Activated B cell treated with CpG ODN at 0.5 μM for 24 hours (primary cell): ENCODE results near the gene SREBF1. TPM values are rescaled to one million over a fixed set of nuclear protein-coding genes. Genes with fewer than 3 reads are reported as not detected.
A peak's percentile ranks its signal among the peaks of the same experiment; 100 is the strongest.

Experiments
- ATAC-seq: fragments of 200-7000 bp; cut with Tn5 transposase; one replicate; pipeline ENCODE4 v1.10.0; 2021; ENCODE audit warnings: low read depth, mild to moderate bottlenecking, moderate library complexity
- CTCF ChIA-PET: fragments of 350-600 bp; sonication (Branson Sonifier 250); formaldehyde crosslinking; loops from one replicate; lab custom pipeline; 2021; ENCODE audit warnings: antibody characterized with exemption; lab: Charles Lee
- POLR2A ChIA-PET: fragments of 350-600 bp; sonication (Branson Sonifier 250); formaldehyde crosslinking; loops from one replicate; lab custom pipeline; 2021; ENCODE audit warnings: antibody characterized with exemption; lab: Charles Lee
- DNase-seq: peaks from one replicate; pipeline ENCODE4 v3.0.0; 2022
- H3K27ac Mint-ChIP-seq: one replicate; pipeline ENCODE4 v1.8.0; 2020; ENCODE audit warnings: mixed read lengths
- H3K27me3 Mint-ChIP-seq: one replicate; pipeline ENCODE4 v1.8.0; 2021; ENCODE audit warnings: mixed read lengths
- H3K36me3 Mint-ChIP-seq: one replicate; pipeline ENCODE4 v1.8.0; 2021; ENCODE audit warnings: low read depth, mixed read lengths
- H3K4me1 Mint-ChIP-seq: one replicate; pipeline ENCODE4 v1.8.0; 2021; ENCODE audit warnings: mixed read lengths
- H3K4me3 Mint-ChIP-seq: one replicate; pipeline ENCODE4 v1.8.0; 2020; ENCODE audit warnings: mild to moderate bottlenecking, mixed read lengths
- H3K9me3 Mint-ChIP-seq: one replicate; pipeline ENCODE4 v1.8.0; 2020; ENCODE audit warnings: mixed read lengths
- intact Hi-C: fragments of 100-400 bp; cut with micrococcal nuclease; formaldehyde crosslinking; loops from one replicate; pipeline ENCODE4 v1.15.1; 2024
- total RNA-seq: library from RNA; stranded (reverse); gene quantifications from 2 replicates; pipeline ENCODE4 v1.2.3, GENCODE V29; 2022
- TF ChIP-seq, protein P1 (sequence below): fragments of 200-600 bp; IDR thresholded peaks from one replicate; pipeline ENCODE4 v1.8.0; 2022; ENCODE audit warnings: antibody characterized with exemption, mild to moderate bottlenecking

The SREBF1 gene
- total RNA-seq, 1 donor from 2014 or later, result 19.7 TPM

DNA sequence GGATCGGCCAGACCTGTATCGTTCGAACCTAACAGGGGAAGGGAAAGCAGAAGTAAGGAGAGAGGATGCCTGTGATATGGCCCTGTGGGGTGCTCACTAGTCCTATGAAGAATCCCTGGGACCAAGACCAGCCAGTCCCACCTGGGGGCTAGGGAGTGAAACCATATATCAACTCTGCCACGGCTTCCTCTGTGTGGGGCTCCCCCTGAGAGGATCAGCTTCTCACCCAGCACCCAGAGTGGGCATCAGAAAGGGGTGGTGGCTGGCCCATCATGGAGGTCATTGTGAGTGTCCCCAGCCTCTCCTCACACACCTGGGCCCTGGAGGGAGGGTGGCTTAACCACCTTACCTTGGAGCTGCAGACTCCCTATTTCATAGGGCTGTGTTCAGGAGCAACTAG is 30.1 kb upstream of the SREBF1 start:
- TF ChIP-seq, protein P1, sequence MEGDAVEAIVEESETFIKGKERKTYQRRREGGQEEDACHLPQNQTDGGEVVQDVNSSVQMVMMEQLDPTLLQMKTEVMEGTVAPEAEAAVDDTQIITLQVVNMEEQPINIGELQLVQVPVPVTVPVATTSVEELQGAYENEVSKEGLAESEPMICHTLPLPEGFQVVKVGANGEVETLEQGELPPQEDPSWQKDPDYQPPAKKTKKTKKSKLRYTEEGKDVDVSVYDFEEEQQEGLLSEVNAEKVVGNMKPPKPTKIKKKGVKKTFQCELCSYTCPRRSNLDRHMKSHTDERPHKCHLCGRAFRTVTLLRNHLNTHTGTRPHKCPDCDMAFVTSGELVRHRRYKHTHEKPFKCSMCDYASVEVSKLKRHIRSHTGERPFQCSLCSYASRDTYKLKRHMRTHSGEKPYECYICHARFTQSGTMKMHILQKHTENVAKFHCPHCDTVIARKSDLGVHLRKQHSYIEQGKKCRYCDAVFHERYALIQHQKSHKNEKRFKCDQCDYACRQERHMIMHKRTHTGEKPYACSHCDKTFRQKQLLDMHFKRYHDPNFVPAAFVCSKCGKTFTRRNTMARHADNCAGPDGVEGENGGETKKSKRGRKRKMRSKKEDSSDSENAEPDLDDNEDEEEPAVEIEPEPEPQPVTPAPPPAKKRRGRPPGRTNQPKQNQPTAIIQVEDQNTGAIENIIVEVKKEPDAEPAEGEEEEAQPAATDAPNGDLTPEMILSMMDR, result no peak
- ChIA-PET POLR2A (no interaction called here), CTCF (no interaction called here)
- ATAC-seq (no peak), DNase-seq (no peak)
- Mint-ChIP-seq H3K4me3 (no peak overlapping the region), H3K4me1 (no peaks in the 10 kb centered on the region), H3K9me3 (no peaks in the 10 kb centered on the region), H3K27me3 (no peaks in the 10 kb centered on the region), H3K27ac (no peak overlapping the region), H3K36me3 (peaks cover 13% of the 10 kb centered on the region)
- intact Hi-C loops, result no loop called here

DNA sequence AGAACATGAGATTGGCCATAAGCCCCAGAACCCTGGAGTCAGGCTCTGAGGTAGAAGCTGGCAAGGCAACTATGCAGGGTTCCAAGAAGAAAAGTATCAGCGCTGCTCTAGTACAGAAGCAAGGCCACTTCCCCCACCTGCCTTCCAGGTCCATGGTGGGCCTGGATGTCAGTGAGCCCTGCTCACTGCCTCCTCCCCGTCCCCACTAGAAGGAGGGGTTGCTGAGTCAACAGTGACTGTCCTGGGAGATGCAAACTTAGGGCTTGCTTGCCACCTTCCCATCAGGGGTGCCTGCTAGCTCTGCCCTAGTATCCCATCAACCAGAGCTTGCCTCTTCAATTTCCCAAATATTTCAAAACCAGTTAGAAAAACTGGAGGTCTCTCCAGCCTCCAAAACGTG is 29.6 kb upstream of the SREBF1 start:
- POLR2A ChIA-PET, result no interaction called here
- peaks cover 13% of the 10 kb centered on the region for H3K36me3 Mint-ChIP-seq
- CTCF ChIA-PET, result no interaction called here
- no peak overlapping the region for H3K4me3 Mint-ChIP-seq
- TF ChIP-seq, protein P1, result no peak
- H3K27me3 Mint-ChIP-seq, result no peaks in the 10 kb centered on the region
- intact Hi-C loops, result no loop called here
- DNase-seq, result no peak
- ATAC-seq, result no peak
- H3K27ac Mint-ChIP-seq, result no peak overlapping the region
- H3K9me3 Mint-ChIP-seq, result no peaks in the 10 kb centered on the region
- no peaks in the 10 kb centered on the region for H3K4me1 Mint-ChIP-seq

DNA sequence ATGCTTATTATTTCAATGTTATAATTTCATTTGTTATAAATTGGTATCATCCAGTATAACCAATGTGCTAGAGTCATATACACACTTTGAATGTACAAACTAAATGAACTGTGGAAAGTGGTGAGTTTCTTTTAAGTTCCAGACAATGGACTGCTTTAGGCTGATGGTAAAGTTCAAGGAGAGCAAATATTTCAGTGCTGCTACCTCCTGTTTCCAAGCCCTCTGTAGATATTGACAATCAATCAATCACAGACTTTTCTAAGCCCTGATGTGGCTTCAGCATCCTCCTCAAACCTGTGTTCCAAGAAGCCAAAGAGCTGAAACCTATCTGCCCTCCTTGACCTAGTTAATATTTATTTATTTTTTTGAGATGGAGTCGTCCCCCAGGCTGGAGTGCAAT is 28.2 kb upstream of the SREBF1 start:
- Mint-ChIP-seq H3K4me1 (no peaks in the 10 kb centered on the region), H3K4me3 (no peak overlapping the region), H3K27ac (no peak overlapping the region), H3K27me3 (no peaks in the 10 kb centered on the region), H3K9me3 (no peaks in the 10 kb centered on the region), H3K36me3 (peaks cover 13% of the 10 kb centered on the region)
- TF ChIP-seq, protein P1, result no peak
- DNase-seq, result no peak
- POLR2A ChIA-PET, result no interaction called here
- no peak for ATAC-seq
- CTCF ChIA-PET, result no interaction called here
- intact Hi-C loops, result no loop called here

DNA sequence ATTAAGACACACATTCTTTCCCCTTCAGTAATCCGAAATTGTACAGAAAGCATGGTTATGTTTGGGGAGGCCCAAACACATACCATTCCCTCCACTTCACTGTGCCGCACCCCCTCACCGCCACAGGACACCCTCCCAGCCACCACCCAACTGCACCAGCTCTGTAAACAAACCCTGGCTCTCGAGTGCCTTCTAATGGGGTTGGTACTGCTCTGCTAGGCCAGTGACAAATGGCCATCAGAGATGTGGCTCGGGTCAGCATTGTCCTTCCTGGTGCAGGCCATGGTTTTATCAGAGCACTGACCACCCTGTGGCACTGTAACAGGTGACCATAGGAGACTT is 24.0 kb upstream of the SREBF1 start:
- DNase-seq (no peak), ATAC-seq (no peak)
- no peak overlapping the region for H3K4me3 Mint-ChIP-seq
- POLR2A ChIA-PET, result interaction anchor here (1.7 kb wide), 1 partner anchor 178 kb away, joined by 12 read pairs; no protein-coding TSS in a partner anchor
- H3K4me1 Mint-ChIP-seq, result no peaks in the 10 kb centered on the region
- TF ChIP-seq, protein P1, result no peak
- no peaks in the 10 kb centered on the region for H3K9me3 Mint-ChIP-seq
- no peaks in the 10 kb centered on the region for H3K36me3 Mint-ChIP-seq
- no peak overlapping the region for H3K27ac Mint-ChIP-seq
- intact Hi-C loops, result loop anchor here (1.0 to 5.0 kb wide), 8 partner anchors 24 to 503 kb away; partner anchors contain the start of genes RAI1 and SREBF1
- H3K27me3 Mint-ChIP-seq, result no peaks in the 10 kb centered on the region
- CTCF ChIA-PET, result interaction anchor here (0.7 to 10.1 kb wide), 9 partner anchors 10 to 181 kb away, joined by 4 to 76 read pairs (median 6); partner anchors contain the start of gene SREBF1

DNA sequence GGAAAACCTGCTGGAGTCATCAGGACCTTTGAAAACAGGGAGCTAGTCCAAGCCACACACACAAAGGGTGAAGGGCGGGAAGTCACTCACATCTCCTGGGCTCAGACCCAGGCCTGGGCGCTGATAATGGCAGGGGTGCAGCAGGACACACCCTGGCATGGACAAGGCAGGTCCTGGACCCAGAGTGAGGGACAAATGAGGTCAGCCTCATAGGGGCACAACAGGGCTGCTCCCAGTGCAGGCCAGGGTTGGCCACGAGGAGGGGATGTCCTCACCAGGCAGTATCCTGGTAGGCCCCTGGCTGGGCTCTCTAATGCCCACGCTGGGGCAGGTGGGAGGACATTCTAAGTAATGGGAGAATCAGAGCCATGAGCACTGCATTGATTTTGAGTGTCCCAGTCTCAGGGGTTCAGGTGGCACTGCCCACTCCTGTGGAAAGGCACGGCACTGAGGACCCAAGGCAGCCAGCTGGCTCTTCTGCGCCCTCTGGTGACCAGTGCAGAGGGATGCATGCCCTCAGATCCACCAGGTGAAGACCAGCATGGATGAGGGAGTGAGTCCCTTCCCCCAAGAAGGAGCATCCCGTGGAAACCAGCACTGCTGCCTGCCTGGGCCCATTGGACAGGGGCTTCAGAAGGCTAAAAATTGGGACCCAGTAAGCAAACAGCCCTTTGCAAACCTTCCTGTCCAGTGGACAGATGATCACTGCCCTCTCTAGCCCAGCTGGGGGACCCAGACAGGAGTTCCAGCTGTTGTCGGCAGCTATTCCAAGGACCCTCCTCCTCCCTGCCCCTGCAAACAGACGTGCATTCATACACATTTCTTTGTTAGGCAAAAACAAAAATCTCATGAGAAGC is 23.4 kb upstream of the SREBF1 start:
- intact Hi-C loops, result loop anchor here (1.0 to 5.0 kb wide), 8 partner anchors 24 to 503 kb away; partner anchors contain the start of genes RAI1 and SREBF1
- DNase-seq (peak; percentile 65), ATAC-seq (peak; percentile 99)
- TF ChIP-seq, protein P1, result peak; percentile 84
- CTCF ChIA-PET, result interaction anchor here (0.7 to 10.1 kb wide), 10 partner anchors 10 to 180 kb away, joined by 4 to 76 read pairs (median 6); partner anchors contain the start of gene SREBF1
- Mint-ChIP-seq H3K4me1 (no peaks in the 10 kb centered on the region), H3K9me3 (no peaks in the 10 kb centered on the region), H3K4me3 (no peak overlapping the region), H3K27me3 (no peaks in the 10 kb centered on the region), H3K27ac (no peak overlapping the region), H3K36me3 (no peaks in the 10 kb centered on the region)
- POLR2A ChIA-PET, result interaction anchor here (1.7 kb wide), 1 partner anchor 178 kb away, joined by 12 read pairs; no protein-coding TSS in a partner anchor
